Endodermal cell (in vitro differentiated cells): ENCODE results near the gene KIF25. TPM values are rescaled to one million over a fixed set of nuclear protein-coding genes. Genes with fewer than 3 reads are reported as not detected.

Experiments
- DNase-seq: peaks from one replicate; pipeline ENCODE4 v3.0.0-alpha.2; 2017
- H3K27ac ChIP-seq: 2 replicates; pipeline ENCODE4 v1.5.1; 2013; ENCODE audit warnings: mild to moderate bottlenecking, low read depth, low read length, moderate library complexity
- H3K27me3 ChIP-seq: 2 replicates; pipeline ENCODE4 v1.6.1; 2013; ENCODE audit warnings: mild to moderate bottlenecking, low read length, moderate library complexity; ENCODE audit not compliant: insufficient read depth, control insufficient read depth, poor library complexity, severe bottlenecking
- H3K36me3 ChIP-seq: 2 replicates; pipeline ENCODE4 v1.7.0; 2013; ENCODE audit warnings: mild to moderate bottlenecking, low read length, moderate library complexity; ENCODE audit not compliant: control insufficient read depth, insufficient read depth
- H3K4me1 ChIP-seq: one replicate; pipeline ENCODE4 v1.7.0; 2013; ENCODE audit warnings: low read length; ENCODE audit not compliant: control insufficient read depth, insufficient read depth
- H3K4me3 ChIP-seq: 2 replicates; pipeline ENCODE4 v1.5.1; 2013; ENCODE audit warnings: mild to moderate bottlenecking, low read length, moderate library complexity
- H3K9ac ChIP-seq: 2 replicates; pipeline ENCODE4 v1.6.1; 2013; ENCODE audit warnings: mild to moderate bottlenecking, low read length, moderate library complexity; ENCODE audit not compliant: poor library complexity, severe bottlenecking; ENCODE audit errors: extremely low read depth
- H3K9me3 ChIP-seq: 2 replicates; pipeline ENCODE4 v1.6.1; 2013; ENCODE audit warnings: mild to moderate bottlenecking, low read length, moderate library complexity; ENCODE audit not compliant: control insufficient read depth
- H3K27ac Mint-ChIP-seq: 2 replicates; pipeline ENCODE4 v1.8.0; 2020; ENCODE audit warnings: mixed read lengths
- H3K27me3 Mint-ChIP-seq: 2 replicates; pipeline ENCODE4 v1.8.0; 2021; ENCODE audit warnings: mild to moderate bottlenecking, mixed read lengths; ENCODE audit not compliant: insufficient read depth
- H3K36me3 Mint-ChIP-seq: 2 replicates; pipeline ENCODE4 v1.8.0; 2020; ENCODE audit warnings: low read depth, mixed read lengths
- H3K4me1 Mint-ChIP-seq: 2 replicates; pipeline ENCODE4 v1.8.0; 2020; ENCODE audit warnings: mixed read lengths
- H3K4me3 Mint-ChIP-seq: 2 replicates; pipeline ENCODE4 v1.8.0; 2020; ENCODE audit warnings: mild to moderate bottlenecking, moderate library complexity, mixed read lengths
- H3K9me3 Mint-ChIP-seq: 2 replicates; pipeline ENCODE4 v1.8.0; 2020; ENCODE audit warnings: mild to moderate bottlenecking, mixed read lengths
- WGBS, 2 experiments: methylation state at CpG; one replicate each; pipeline versions ENCODE4 v1.1.5 to v1.1.7; 2013; ENCODE audit warnings: missing lambda C conversion rate in 2 of 2, mixed read lengths in 1 of 2; ENCODE audit not compliant: insufficient coverage in 1 of 2, insufficient read length in 1 of 2; 5-methylcytosine and 5-hydroxymethylcytosine counted together
- total RNA-seq, 2 donors: library from RNA; stranded (reverse); fragmentation: NEBNext Ultra II Directional in 1 of 2; extraction: Animal tissue kit (Norgen Biotek cat#: 25700) in 1 of 2; gene quantifications; 2 replicates in 1 of 2; 3 replicates in 1 of 2; pipeline ENCODE4 v1.2.1, GENCODE V29; 2021
- TF ChIP-seq, protein P1 (sequence below): fragments of 200-600 bp; sonication (generic); conservative IDR thresholded peaks from 2 replicates; pipeline ENCODE4 v1.5.0; 2021; ENCODE audit warnings: antibody characterized with exemption, mild to moderate bottlenecking

The KIF25 gene
- total RNA-seq, 2 donors from 2014 or later, result 1.3 TPM; not detected in 1

DNA sequence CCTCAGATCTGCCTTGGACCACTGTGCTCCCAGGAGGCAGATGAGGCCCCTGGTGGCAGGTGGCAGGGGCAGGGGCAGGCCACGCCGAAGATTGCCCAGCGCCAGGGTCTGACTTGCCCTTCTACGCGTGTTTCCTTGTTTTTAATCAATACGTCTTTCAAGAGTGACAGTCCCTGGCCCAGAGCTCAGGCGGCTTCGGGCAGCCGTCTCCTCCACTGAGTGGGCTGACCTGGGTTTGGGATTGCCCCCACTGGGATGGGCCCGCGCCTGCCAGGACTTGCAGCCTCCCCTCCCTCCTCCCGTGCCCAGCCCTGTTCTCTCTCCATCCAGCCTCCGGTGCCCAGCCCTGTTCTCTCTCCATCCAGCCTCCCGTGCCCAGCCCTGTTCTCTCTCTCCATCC is 60.4 kb downstream of the KIF25 start:
- H3K9me3 ChIP-seq, result no peaks in the 10 kb centered on the region
- H3K4me1 ChIP-seq, result no peaks in the 10 kb centered on the region
- Mint-ChIP-seq H3K9me3 (no peaks in the 10 kb centered on the region), H3K4me3 (no peak overlapping the region), H3K27ac (no peak overlapping the region), H3K27me3 (peaks cover 3% of the 10 kb centered on the region), H3K36me3 (no peaks in the 10 kb centered on the region), H3K4me1 (peaks cover 2% of the 10 kb centered on the region)
- TF ChIP-seq, protein P1, sequence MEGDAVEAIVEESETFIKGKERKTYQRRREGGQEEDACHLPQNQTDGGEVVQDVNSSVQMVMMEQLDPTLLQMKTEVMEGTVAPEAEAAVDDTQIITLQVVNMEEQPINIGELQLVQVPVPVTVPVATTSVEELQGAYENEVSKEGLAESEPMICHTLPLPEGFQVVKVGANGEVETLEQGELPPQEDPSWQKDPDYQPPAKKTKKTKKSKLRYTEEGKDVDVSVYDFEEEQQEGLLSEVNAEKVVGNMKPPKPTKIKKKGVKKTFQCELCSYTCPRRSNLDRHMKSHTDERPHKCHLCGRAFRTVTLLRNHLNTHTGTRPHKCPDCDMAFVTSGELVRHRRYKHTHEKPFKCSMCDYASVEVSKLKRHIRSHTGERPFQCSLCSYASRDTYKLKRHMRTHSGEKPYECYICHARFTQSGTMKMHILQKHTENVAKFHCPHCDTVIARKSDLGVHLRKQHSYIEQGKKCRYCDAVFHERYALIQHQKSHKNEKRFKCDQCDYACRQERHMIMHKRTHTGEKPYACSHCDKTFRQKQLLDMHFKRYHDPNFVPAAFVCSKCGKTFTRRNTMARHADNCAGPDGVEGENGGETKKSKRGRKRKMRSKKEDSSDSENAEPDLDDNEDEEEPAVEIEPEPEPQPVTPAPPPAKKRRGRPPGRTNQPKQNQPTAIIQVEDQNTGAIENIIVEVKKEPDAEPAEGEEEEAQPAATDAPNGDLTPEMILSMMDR, result no peak
- no peak overlapping the region for H3K9ac ChIP-seq
- H3K36me3 ChIP-seq, result no peaks in the 10 kb centered on the region
- 94 to 96% methylated on average over 14 of the region's 14 CpGs for WGBS, 2 experiments
- no peaks in the 10 kb centered on the region for H3K27me3 ChIP-seq
- H3K4me3 ChIP-seq, result no peak overlapping the region
- no peak overlapping the region for H3K27ac ChIP-seq
- DNase-seq, result no peak

DNA sequence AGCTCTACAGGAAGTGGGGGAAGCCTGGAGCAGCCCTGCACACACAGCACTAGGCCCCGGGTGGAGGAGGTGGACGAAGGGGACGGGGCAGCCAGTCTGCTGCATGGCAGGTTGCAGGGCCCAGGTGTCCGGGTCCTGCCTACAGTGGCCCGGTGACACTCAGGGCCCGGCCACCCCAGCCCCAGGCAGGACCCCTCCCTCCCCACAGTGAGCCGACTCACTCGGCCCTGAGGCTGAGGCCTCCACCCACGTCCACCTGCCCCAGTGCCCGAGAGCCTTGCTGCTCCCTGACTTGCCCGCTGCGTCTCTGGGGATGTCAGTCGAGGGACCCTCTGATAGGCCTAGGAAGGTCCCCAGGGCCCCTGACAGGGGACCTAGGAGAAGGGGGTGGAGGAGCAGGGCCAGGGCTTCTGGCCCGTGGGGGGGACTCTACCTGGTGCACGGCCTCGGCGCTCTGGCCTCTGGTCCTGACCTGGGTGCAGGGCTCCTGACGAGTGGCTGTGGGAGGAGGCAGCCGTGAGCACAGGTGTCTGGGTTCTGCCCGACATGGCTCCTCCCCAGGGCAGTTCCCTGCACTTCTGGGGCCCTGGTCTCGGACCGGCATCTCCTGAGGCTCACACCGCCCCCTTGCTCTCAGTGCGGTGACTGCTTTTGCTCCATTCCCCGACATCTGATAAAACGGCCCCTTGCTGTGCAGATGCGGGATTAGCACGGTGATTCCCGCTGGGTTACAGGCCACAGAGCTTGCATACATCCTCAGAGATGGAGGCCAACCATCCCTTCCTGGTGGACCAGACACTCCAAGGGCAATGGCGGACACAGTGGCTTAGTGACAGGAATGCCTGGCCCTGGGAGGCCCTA is 61.5 kb downstream of the KIF25 start:
- H3K27me3 ChIP-seq, result no peaks in the 10 kb centered on the region
- Mint-ChIP-seq H3K36me3 (no peaks in the 10 kb centered on the region), H3K27me3 (peaks cover 3% of the 10 kb centered on the region), H3K4me3 (no peak overlapping the region), H3K4me1 (peaks cover 2% of the 10 kb centered on the region), H3K9me3 (no peaks in the 10 kb centered on the region), H3K27ac (no peak overlapping the region)
- no peak overlapping the region for H3K4me3 ChIP-seq
- no peaks in the 10 kb centered on the region for H3K4me1 ChIP-seq
- 88 to 96% methylated on average over 15 to 30 of the region's 30 CpGs for WGBS, 2 experiments
- H3K9ac ChIP-seq, result no peak overlapping the region
- no peak overlapping the region for H3K27ac ChIP-seq
- no peaks in the 10 kb centered on the region for H3K9me3 ChIP-seq
- no peaks in the 10 kb centered on the region for H3K36me3 ChIP-seq
- DNase-seq, result peak; percentile 82
- TF ChIP-seq, protein P1, result peak; percentile 59

DNA sequence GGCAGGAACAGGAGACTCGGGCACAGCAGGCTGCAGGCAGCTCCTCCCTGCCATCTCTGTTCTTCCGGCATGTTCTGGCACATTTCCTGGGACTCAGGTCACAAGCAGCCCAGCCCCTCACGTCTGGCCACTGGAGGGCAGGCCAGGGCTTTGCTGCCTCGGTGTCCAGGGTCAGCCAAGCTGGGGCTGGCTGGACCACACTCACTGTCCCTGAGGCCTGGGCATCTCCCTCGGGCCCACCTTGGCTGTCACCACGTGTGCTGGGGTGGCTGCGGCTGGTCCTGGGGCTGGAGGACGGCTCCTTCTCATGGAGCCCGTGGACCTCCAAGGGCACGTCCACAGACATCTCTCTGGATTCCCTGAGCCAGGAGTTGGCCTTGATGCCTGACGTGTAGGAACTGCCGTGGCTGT is 63.1 kb downstream of the KIF25 start:
- Histone ChIP-seq H3K27ac (no peak overlapping the region), H3K9ac (no peak overlapping the region), H3K4me1 (no peaks in the 10 kb centered on the region), H3K9me3 (no peaks in the 10 kb centered on the region), H3K4me3 (no peak overlapping the region), H3K36me3 (no peaks in the 10 kb centered on the region), H3K27me3 (no peaks in the 10 kb centered on the region)
- no peaks in the 10 kb centered on the region for H3K9me3 Mint-ChIP-seq
- 80 to 97% methylated on average over 8 to 12 of the region's 12 CpGs for WGBS, 2 experiments
- H3K4me3 Mint-ChIP-seq, result no peak overlapping the region
- peak; percentile 87 for DNase-seq
- peaks cover 3% of the 10 kb centered on the region for H3K27me3 Mint-ChIP-seq
- H3K27ac Mint-ChIP-seq, result no peak overlapping the region
- no peaks in the 10 kb centered on the region for H3K36me3 Mint-ChIP-seq
- peaks cover 2% of the 10 kb centered on the region for H3K4me1 Mint-ChIP-seq
- TF ChIP-seq, protein P1, result peak; percentile 87
